ENCODE measurements around the gene CNTLN.

DNA sequence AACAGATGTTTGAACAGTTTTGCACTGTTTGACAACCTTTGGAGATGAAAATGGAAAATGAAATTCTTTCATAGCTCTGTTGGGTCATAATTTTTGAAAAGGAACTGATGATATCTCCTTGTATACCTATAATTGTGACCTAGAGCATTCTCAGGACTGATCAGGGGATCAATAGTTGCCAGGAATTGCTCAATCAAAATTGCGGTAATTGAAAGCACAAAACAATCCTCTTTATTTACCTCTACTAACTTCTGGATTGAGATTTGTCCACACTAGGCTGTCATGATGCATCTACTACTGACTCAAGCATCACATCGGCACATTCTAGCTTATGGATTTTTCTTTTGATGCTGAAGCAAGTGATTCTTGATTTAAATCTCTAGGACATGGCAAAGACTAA is 4.1 kb upstream of the CNTLN start:
- TF ChIP-seq, protein P1, sequence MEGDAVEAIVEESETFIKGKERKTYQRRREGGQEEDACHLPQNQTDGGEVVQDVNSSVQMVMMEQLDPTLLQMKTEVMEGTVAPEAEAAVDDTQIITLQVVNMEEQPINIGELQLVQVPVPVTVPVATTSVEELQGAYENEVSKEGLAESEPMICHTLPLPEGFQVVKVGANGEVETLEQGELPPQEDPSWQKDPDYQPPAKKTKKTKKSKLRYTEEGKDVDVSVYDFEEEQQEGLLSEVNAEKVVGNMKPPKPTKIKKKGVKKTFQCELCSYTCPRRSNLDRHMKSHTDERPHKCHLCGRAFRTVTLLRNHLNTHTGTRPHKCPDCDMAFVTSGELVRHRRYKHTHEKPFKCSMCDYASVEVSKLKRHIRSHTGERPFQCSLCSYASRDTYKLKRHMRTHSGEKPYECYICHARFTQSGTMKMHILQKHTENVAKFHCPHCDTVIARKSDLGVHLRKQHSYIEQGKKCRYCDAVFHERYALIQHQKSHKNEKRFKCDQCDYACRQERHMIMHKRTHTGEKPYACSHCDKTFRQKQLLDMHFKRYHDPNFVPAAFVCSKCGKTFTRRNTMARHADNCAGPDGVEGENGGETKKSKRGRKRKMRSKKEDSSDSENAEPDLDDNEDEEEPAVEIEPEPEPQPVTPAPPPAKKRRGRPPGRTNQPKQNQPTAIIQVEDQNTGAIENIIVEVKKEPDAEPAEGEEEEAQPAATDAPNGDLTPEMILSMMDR (IDR thresholded peaks at IDR 0.05), result no peak
- TF ChIP-seq POLR2A (IDR thresholded peaks at IDR 0.05), result no peak
